GM19324 (cell line): ENCODE results near the gene TSHZ3.

Source experiments
- ATAC-seq: cut with Tn5 transposase; IDR thresholded peaks from one replicate; pipeline ENCODE4 v1.9.1; 2021; ENCODE audit warnings: mild to moderate bottlenecking, moderate library complexity; ENCODE audit not compliant: unreplicated experiment, low FRiP score

The TSHZ3 gene

DNA sequence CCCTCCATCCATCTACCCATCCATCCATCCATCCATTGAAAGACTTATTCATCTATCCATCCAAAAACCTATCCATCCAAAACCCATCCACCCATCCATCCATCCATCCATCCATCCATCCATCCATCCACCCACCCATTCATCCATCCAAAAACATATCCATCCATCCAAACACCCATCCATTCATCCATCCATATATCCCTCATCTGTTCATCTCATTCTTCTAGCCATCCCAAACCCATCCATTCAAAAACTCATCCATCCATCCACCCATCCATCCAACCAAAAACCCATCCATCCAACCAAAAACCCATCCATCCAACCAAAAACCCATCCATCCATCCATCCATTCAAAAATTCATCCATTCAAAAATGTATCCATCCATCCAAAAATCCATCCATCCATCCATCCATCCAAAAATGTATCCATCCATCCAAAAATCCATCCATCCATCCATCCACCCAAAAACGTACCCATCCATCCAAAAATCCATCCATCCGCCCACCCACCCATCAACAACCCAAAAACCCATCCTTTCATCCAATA is 56.5 kb downstream of the TSHZ3 start:
- ATAC-seq: no peak

- no peak for ATAC-seq
Measured at GRCh38 chr19:31290931-31291590, 58.2 kb downstream of the TSHZ3 start.

GRCh38 chr19:31289976-31290375 is 59.3 kb downstream of the TSHZ3 start:
- ATAC-seq: no peak

DNA sequence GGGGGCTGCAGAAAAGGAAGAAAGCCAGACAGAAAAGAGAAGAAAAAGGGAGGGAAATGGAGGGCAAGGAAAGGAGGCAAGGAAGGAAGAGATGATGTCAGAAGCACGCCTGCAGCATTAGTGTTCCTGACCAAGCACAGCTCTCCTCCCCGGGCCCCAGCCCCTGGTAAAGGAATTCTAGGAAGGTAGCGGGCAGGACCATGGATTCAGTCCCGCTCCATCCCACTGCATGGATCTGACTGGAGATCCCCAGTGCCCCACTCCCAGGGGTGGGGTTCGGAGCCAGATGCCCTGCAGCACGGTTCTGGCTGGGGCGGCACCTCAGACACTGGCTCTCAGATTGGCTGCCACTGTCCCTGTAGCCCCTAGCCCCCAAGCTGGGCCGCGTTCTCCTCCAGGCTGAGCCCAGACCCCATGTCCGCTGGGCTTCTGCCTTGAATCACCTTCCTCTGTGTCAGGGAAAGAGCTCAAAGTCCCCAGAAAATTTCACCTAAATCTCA is 59.8 kb downstream of the TSHZ3 start:
- no peak for ATAC-seq

DNA sequence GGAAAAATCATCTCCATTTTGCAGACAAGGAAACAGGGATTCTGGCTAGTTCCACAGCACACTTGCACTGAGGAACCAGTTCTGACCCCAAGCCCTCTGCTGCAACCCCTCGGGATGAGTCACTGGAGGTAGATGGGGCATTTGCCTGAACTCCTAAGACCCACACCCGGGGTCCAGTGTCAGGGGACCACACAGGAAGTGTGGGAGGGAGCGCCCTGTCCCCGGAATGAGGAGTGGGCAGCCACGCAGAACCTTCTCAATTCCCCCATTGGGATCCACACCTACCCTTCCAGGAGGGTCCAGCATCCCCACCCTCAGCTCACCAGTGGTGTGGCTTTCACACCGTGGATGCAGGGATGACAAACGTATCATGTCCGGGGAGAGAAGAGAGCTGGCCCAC is 62.7 kb downstream of the TSHZ3 start:
- ATAC-seq: no peak

- ATAC-seq: no peak
Measured at GRCh38 chr19:31285744-31286143, 63.5 kb downstream of the TSHZ3 start.

- ATAC-seq: no peak
Measured at GRCh38 chr19:31284621-31285020, 64.6 kb downstream of the TSHZ3 start.

GRCh38 chr19:31283701-31284100 is 65.5 kb downstream of the TSHZ3 start:
- ATAC-seq: no peak

DNA sequence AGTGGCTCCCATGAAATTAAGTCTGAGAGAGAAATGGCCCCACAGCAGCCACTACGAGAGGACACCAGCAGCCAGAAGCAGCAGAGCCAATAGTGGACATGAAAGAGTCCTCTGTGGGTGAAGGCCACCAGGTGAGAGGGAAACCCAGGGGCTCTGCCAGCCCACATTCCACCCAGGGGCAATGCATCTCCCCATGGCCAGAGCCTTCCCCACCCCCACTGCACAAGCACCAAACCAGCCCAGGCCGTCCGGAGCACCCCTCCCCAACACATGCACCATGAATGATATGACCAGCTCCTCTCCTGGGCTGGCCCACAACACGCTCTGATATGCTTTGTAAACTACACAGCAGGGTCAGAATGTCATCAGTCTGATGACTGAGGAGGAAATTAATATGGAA is 66.9 kb downstream of the TSHZ3 start:
- ATAC-seq: no peak

GRCh38 chr19:31280287-31281006 is 68.8 kb downstream of the TSHZ3 start:
- ATAC-seq: no peak

GRCh38 chr19:31279436-31279765 is 69.8 kb downstream of the TSHZ3 start:
- ATAC-seq: no peak

DNA sequence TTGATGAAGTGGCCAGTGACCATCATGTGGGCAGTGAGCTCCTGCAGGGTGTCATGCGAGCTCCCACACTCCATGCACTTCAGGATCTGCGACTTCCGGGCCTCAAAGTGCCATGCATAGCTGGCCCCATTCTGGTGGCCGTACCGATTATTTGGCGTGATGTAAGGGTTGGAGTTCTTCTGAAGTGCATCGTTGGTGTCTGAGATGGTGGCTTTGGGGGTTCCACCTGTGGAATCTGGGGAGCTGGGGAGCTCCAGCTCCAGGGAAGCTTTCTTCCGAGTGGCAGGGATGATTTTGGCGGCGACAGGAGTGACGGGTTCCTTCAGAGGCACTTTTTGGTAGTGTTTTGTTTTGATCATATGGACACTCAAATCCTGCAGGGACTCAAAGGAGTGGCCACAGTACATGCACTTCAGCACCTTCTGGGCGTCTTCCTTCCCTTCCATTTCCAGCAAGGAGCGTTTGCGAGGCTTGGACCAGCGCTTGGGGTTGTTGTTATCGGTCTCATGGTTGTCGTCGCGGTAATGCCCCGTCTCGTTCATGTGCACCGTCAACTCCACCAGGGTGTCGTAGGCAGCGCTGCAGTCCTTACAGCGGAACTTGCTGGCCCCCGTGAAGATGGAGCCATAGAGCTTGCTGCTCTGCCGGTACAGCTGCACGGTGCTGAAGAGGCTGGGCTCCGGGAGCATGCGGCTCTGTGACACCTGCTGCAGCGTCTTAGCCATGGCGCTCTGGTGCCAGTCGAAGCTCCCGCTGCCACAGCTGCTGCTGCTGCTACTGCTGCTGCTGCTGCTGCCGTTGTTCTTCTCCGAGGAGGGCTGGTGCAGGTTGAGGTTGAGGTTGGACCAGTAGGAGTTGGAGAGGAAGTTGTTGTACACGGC is 70.4 kb downstream of the TSHZ3 start:
- no peak for ATAC-seq

DNA sequence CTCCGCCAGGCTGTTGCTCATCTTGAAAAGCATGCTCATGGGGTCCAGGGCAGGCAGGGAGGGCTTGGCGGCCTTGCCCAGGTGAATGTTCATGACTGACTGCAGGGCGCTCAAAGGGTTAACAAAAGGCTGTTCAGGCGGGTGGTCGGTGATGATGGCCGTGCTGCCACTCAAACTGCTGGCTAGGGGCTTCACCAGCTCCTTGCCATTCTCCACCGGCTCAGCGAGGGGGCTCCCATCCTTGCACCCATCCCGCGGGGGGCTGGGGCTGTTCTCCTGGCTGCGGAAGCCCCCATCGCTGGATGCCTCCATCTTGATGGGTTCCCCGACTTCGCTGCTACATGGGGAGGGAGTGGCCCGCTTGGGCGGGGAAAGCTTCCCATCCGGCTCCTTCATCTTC is 71.7 kb downstream of the TSHZ3 start:
- ATAC-seq: no peak

- no peak for ATAC-seq
Measured at GRCh38 chr19:31276831-31277230, 72.4 kb downstream of the TSHZ3 start.

- ATAC-seq: no peak
Measured at GRCh38 chr19:31275068-31275334, 74.2 kb downstream of the TSHZ3 start.

DNA sequence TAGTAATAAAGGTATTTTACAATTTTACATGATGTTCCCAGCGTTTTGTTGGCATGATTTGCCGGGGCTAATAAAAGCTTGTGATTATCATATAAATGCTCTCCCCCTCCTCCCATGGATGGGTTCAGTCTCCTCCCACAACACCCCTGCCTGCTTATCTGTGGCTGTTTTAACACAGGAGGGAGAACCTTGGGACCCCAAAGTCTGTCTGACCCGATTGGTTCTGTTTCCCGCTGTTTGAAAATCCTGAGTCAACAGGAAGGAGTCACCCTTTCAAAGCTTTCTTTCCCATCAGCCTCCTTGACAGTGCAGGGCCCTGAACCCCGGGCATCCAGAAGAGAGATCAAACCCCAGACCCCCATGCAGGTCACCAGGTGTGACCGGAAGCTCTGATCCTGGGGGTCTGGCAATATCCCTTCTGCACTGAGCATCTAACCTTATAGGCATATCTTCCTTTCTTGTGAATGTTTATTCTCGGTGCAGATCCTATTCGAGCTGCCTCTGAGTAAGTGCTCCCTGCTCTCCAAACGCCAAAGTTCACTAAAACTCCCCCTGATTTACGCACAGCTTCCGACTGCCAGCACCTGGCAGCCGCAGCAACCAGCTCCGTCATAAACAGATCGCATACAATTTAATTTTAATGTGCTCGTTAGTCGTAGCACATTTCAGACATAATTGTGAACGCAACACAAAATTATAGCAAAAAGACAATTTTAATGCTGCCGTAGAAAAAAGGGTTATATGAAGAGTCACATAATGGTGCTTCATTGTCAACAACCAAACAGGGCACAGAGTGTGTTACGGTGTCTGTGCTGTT is 74.8 kb downstream of the TSHZ3 start:
- no peak for ATAC-seq

- ATAC-seq: no peak
Measured at GRCh38 chr19:31272583-31273106, 76.6 kb downstream of the TSHZ3 start.

GRCh38 chr19:31271306-31271911 is 77.8 kb downstream of the TSHZ3 start:
- ATAC-seq: no peak

- no peak for ATAC-seq
Measured at GRCh38 chr19:31270897-31271296, 78.3 kb downstream of the TSHZ3 start.
